ENCODE results near the gene OR4C16. TPM values are rescaled to one million over a fixed set of nuclear protein-coding genes. Genes with fewer than 3 reads are reported as not detected.

The OR4C16 gene, protein sequence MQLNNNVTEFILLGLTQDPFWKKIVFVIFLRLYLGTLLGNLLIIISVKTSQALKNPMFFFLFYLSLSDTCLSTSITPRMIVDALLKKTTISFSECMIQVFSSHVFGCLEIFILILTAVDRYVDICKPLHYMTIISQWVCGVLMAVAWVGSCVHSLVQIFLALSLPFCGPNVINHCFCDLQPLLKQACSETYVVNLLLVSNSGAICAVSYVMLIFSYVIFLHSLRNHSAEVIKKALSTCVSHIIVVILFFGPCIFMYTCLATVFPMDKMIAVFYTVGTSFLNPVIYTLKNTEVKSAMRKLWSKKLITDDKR
- total RNA-seq = not detected

- no peak for DNase-seq
These were observed at the start of gene OR4C16 for GRCh38 chr11:55571828-55572227. OR4C16 (plus strand) TSS chr11:55572128; CDS start chr11:55572128, 0 bp downstream.

GRCh38 chr11:55554169-55554568, 17.8 kb upstream of the OR4C16 start, which contains the start of gene OR4C15:
OR4C15 (plus strand) TSS chr11:55554469; CDS start chr11:55554469, 0 bp downstream.
- DNase-seq = no peak

DNA sequence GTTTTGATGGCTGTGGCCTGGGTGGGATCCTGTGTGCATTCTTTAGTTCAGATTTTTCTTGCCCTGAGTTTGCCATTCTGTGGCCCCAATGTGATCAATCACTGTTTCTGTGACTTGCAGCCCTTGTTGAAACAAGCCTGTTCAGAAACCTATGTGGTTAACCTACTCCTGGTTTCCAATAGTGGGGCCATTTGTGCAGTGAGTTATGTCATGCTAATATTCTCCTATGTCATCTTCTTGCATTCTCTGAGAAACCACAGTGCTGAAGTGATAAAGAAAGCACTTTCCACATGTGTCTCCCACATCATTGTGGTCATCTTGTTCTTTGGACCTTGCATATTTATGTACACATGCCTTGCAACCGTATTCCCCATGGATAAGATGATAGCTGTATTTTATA, 620 bp downstream of the OR4C16 start:
- DNase-seq = no peak

DNA sequence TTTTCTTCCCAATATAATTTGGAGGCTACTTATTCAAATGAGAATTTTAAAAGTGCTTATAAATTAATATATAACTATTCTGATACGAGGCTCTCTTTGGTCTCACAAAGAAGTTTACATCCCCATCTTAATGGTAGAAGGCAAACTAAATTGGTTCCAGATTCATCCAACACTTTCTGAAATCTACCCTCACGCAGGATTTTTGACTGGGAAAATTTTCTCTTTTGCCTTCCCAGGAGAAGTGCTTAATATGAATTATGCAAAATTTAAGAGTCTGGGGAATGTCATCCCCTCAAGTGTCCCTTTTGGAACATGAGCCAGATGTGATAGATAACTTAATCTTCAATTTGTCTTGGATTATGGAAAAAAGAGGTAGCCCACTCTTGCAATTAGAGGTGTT, 35.6 kb downstream of the OR4C16 start, which contains the start of gene OR4C11:
Gene OR4C11 (minus strand): TSS at position 101 of the 400 bp plus-strand sequence. CDS start 3,272 bp downstream, outside the sequence.
- DNase-seq = no peak

Measured in effector CD4-positive, alpha-beta T cell (primary cell).